HAP-1 (cell line): ENCODE measurements around the gene SCPEP1.
A peak's percentile ranks its signal among the peaks of the same experiment; 100 is the strongest.
"Not testable (repeated sequence)": the region's sequence is repeated elsewhere in the genome, so short reads cannot be mapped to it uniquely, and the experiment has no call there.

Source experiments
- DNase-seq, 2 experiments: peaks; one replicate each; pipeline ENCODE4 v3.0.0-alpha.2; 2016 to 2020; ENCODE audit warnings: low spot score in 2 of 2
- H3K27me3 ChIP-seq: fragments of 250-450 bp; sonication (Bioruptor Pico); 2 replicates; pipeline ENCODE4 v1.5.1; 2020; ENCODE audit warnings: low read depth, mild to moderate bottlenecking, moderate library complexity
- H3K36me3 ChIP-seq: fragments of 250-450 bp; sonication (Bioruptor Pico); replicated peaks from 2 replicates; pipeline ENCODE4 v1.5.1; 2020; ENCODE audit warnings: mild to moderate bottlenecking
- H3K4me1 ChIP-seq: fragments of 250-450 bp; sonication (Bioruptor Pico); 2 replicates; pipeline ENCODE4 v1.5.1; 2020; ENCODE audit warnings: mild to moderate bottlenecking
- H3K4me3 ChIP-seq: fragments of 250-450 bp; sonication (Bioruptor Pico); 2 replicates; pipeline ENCODE4 v1.5.1; 2020; ENCODE audit warnings: mild to moderate bottlenecking, moderate library complexity
- H3K9me3 ChIP-seq: fragments of 250-450 bp; sonication (Bioruptor Pico); 2 replicates; pipeline ENCODE4 v1.5.1; 2020; ENCODE audit warnings: mild to moderate bottlenecking, moderate library complexity
- in situ Hi-C: fragments of 300-500 bp; cut with MboI; formaldehyde crosslinking; loops from 3 replicates; pipeline ENCODE4 v1.14.3; 2020; ENCODE audit warnings: low sequenced_read_pairs, inconsistent platforms, mixed read lengths

The SCPEP1 gene

GRCh38 chr17:56974055-56974454 is 3.9 kb upstream of the SCPEP1 start:
- Histone ChIP-seq H3K27me3 (no peaks in the 10 kb centered on the region), H3K36me3 (no peaks in the 10 kb centered on the region), H3K9me3 (no peaks in the 10 kb centered on the region), H3K4me1 (no peaks in the 10 kb centered on the region), H3K4me3 (no peak overlapping the region)
- in situ Hi-C loops, result no loop called here
- DNase-seq, result no peak

- in situ Hi-C loops, result no loop called here
- no peaks in the 10 kb centered on the region for H3K36me3 ChIP-seq
These were observed 2.3 kb upstream of the SCPEP1 start for GRCh38 chr17:56975656-56976055.

GRCh38 chr17:56976941-56977608 is 856 bp upstream of the SCPEP1 start:
- DNase-seq, result no peak
- Histone ChIP-seq H3K4me1 (no peaks in the 10 kb centered on the region), H3K9me3 (no peaks in the 10 kb centered on the region), H3K36me3 (no peaks in the 10 kb centered on the region), H3K4me3 (no peak overlapping the region), H3K27me3 (no peaks in the 10 kb centered on the region)
- in situ Hi-C loops, result no loop called here

More at GRCh38 chr17:56975656-56976055, 2.3 kb upstream of the SCPEP1 start:
- Histone ChIP-seq H3K9me3 (no peaks in the 10 kb centered on the region), H3K4me3 (no peak overlapping the region), H3K27me3 (no peaks in the 10 kb centered on the region), H3K4me1 (no peaks in the 10 kb centered on the region)
- DNase-seq, result no peak

GRCh38 chr17:56978441-56979090 is 635 bp downstream of the SCPEP1 start:
- Histone ChIP-seq H3K27me3 (no peaks in the 10 kb centered on the region), H3K4me1 (no peaks in the 10 kb centered on the region), H3K4me3 (peak overlapping the region; percentile 41), H3K36me3 (no peaks in the 10 kb centered on the region), H3K9me3 (no peaks in the 10 kb centered on the region)
- in situ Hi-C loops, result no loop called here
- no peak for DNase-seq

GRCh38 chr17:56979091-56979480 is 1.2 kb downstream of the SCPEP1 start:
- Histone ChIP-seq H3K27me3 (no peaks in the 10 kb centered on the region), H3K4me1 (no peaks in the 10 kb centered on the region), H3K36me3 (no peaks in the 10 kb centered on the region), H3K9me3 (no peaks in the 10 kb centered on the region), H3K4me3 (no peak overlapping the region; the same call in 1 of the 2 replicates)
- DNase-seq, result no peak
- in situ Hi-C loops, result no loop called here

GRCh38 chr17:56980526-56980925 is 2.6 kb downstream of the SCPEP1 start:
- DNase-seq, H3K4me3 ChIP-seq, H3K36me3 ChIP-seq, H3K27me3 ChIP-seq, H3K9me3 ChIP-seq, in situ Hi-C loops, H3K4me1 ChIP-seq: not testable (repeated sequence)

GRCh38 chr17:56982312-56982711 is 4.4 kb downstream of the SCPEP1 start:
- in situ Hi-C loops, result no loop called here
- Histone ChIP-seq H3K4me3 (no peak overlapping the region), H3K36me3 (no peaks in the 10 kb centered on the region), H3K4me1 (peaks cover 5% of the 10 kb centered on the region; the same call in 1 of the 2 replicates), H3K9me3 (no peaks in the 10 kb centered on the region), H3K27me3 (no peaks in the 10 kb centered on the region)
- no peak for DNase-seq

GRCh38 chr17:56983366-56983765 is 5.4 kb downstream of the SCPEP1 start:
- H3K9me3 ChIP-seq, result no peaks in the 10 kb centered on the region
- H3K27me3 ChIP-seq, result no peaks in the 10 kb centered on the region
- in situ Hi-C loops, result no loop called here
- peaks cover 5% of the 10 kb centered on the region; the same call in 1 of the 2 replicates for H3K4me1 ChIP-seq
- H3K36me3 ChIP-seq, result peaks cover 4% of the 10 kb centered on the region; the same call in 1 of the 2 replicates
- DNase-seq, result no peak
- no peak overlapping the region for H3K4me3 ChIP-seq

GRCh38 chr17:56985371-56986162 is 7.6 kb downstream of the SCPEP1 start:
- DNase-seq, result no peak
- in situ Hi-C loops, result no loop called here
- no peak overlapping the region for H3K4me3 ChIP-seq
- no peaks in the 10 kb centered on the region for H3K27me3 ChIP-seq
- H3K9me3 ChIP-seq, result no peaks in the 10 kb centered on the region
- peaks cover 5% of the 10 kb centered on the region; the same call in 1 of the 2 replicates for H3K4me1 ChIP-seq
- peaks cover 4% of the 10 kb centered on the region; the same call in 1 of the 2 replicates for H3K36me3 ChIP-seq

- Histone ChIP-seq H3K36me3 (peaks cover 4% of the 10 kb centered on the region; the same call in 1 of the 2 replicates), H3K4me3 (no peak overlapping the region), H3K9me3 (no peaks in the 10 kb centered on the region), H3K4me1 (peaks cover 5% of the 10 kb centered on the region; the same call in 1 of the 2 replicates), H3K27me3 (no peaks in the 10 kb centered on the region)
- no peak for DNase-seq
- in situ Hi-C loops, result no loop called here
These were observed 9.4 kb downstream of the SCPEP1 start for GRCh38 chr17:56987283-56987834.

GRCh38 chr17:56988901-56989572 is 11.1 kb downstream of the SCPEP1 start:
- peaks cover 5% of the 10 kb centered on the region; the same call in 1 of the 2 replicates for H3K4me1 ChIP-seq
- in situ Hi-C loops, result no loop called here
- H3K36me3 ChIP-seq, result peaks cover 4% of the 10 kb centered on the region; the same call in 1 of the 2 replicates
- no peaks in the 10 kb centered on the region for H3K9me3 ChIP-seq
- H3K27me3 ChIP-seq, result no peaks in the 10 kb centered on the region
- DNase-seq, result no peak
- no peak overlapping the region for H3K4me3 ChIP-seq

GRCh38 chr17:56992364-56992763 is 14.4 kb downstream of the SCPEP1 start:
- no peaks in the 10 kb centered on the region for H3K9me3 ChIP-seq
- no peak for DNase-seq
- H3K4me3 ChIP-seq, result no peak overlapping the region
- H3K4me1 ChIP-seq, result no peaks in the 10 kb centered on the region; the same call in 1 of the 2 replicates
- in situ Hi-C loops, result no loop called here
- H3K36me3 ChIP-seq, result peaks cover 11% of the 10 kb centered on the region
- no peaks in the 10 kb centered on the region for H3K27me3 ChIP-seq
